Keratinocyte (primary cell): Measurements from ENCODE around the gene TBC1D4. TPM values are rescaled to one million over a fixed set of nuclear protein-coding genes. Genes with fewer than 3 reads are reported as not detected.

Source experiments
- DNase-seq: peaks from one replicate; pipeline ENCODE4 v3.0.0-alpha.2; 2011; ENCODE audit warnings: low read depth, missing footprints, low spot score
- FAIRE-seq: peaks from 2 replicates; lab custom pipeline; 2011; peaks lifted over from hg19 to GRCh38; lab: Jason Lieb, UNC
- H2AFZ ChIP-seq: 2 replicates; pipeline ENCODE4 v1.6.0; 2012; ENCODE audit warnings: low read length, control low read depth, inconsistent platforms; ENCODE audit not compliant: control insufficient read depth
- H3K27ac ChIP-seq: 2 replicates; pipeline ENCODE4 v1.5.1; 2011; ENCODE audit warnings: low read length; ENCODE audit not compliant: control insufficient read depth, insufficient read depth
- H3K27me3 ChIP-seq: 3 replicates; pipeline ENCODE4 v1.6.0; 2011; ENCODE audit warnings: low read length; ENCODE audit not compliant: control insufficient read depth, insufficient read depth; ENCODE audit errors: extremely low read depth
- H3K36me3 ChIP-seq, 2 experiments: 2 replicates in 1 of 2; 3 replicates in 1 of 2; pipeline ENCODE4 v1.5.1; 2011; ENCODE audit warnings: low read length in 2 of 2, mild to moderate bottlenecking in 1 of 2; ENCODE audit not compliant: control insufficient read depth in 2 of 2, insufficient read depth in 2 of 2; ENCODE audit errors: extremely low read depth in 1 of 2
- H3K4me1 ChIP-seq: 3 replicates; pipeline ENCODE4 v1.5.1; 2011; ENCODE audit warnings: low read length; ENCODE audit not compliant: control insufficient read depth, insufficient read depth; ENCODE audit errors: extremely low read depth
- H3K4me2 ChIP-seq: 3 replicates; pipeline ENCODE4 v1.6.0; 2011; ENCODE audit warnings: low read depth, low read length; ENCODE audit not compliant: control insufficient read depth, insufficient read depth; ENCODE audit errors: extremely low read depth
- H3K4me3 ChIP-seq, 3 experiments: fragments of 200-600 bp in 1 of 3; sonication (generic) in 1 of 3; 2 replicates in 2 of 3; 3 replicates in 1 of 3; pipeline ENCODE4 v1.5.1; 2011 to 2016; ENCODE audit warnings: low read length in 3 of 3, mild to moderate bottlenecking in 3 of 3, control low read depth in 2 of 3, inconsistent platforms in 1 of 3, low read depth in 1 of 3, mixed read lengths in 1 of 3, mixed run types in 1 of 3, moderate library complexity in 1 of 3; ENCODE audit not compliant: control insufficient read depth in 2 of 3, insufficient read depth in 2 of 3; ENCODE audit errors: extremely low read depth in 1 of 3
- H3K79me2 ChIP-seq: 2 replicates; pipeline ENCODE4 v1.6.0; 2012; ENCODE audit warnings: low read length; ENCODE audit not compliant: control insufficient read depth, insufficient read depth
- H3K9ac ChIP-seq: 3 replicates; pipeline ENCODE4 v1.6.0; 2011; ENCODE audit warnings: low read length; ENCODE audit not compliant: control insufficient read depth, insufficient read depth; ENCODE audit errors: extremely low read depth
- H3K9me1 ChIP-seq: 3 replicates; pipeline ENCODE4 v1.6.0; 2011; ENCODE audit warnings: low read length; ENCODE audit not compliant: control insufficient read depth, insufficient read depth; ENCODE audit errors: extremely low read depth
- H3K9me3 ChIP-seq: 2 replicates; pipeline ENCODE4 v1.5.1; 2012; ENCODE audit warnings: low read depth, low read length; ENCODE audit not compliant: control insufficient read depth
- H4K20me1 ChIP-seq: 3 replicates; pipeline ENCODE4 v1.6.0; 2011; ENCODE audit warnings: low read length; ENCODE audit not compliant: control insufficient read depth, insufficient read depth; ENCODE audit errors: extremely low read depth
- CTCF ChIP-seq, 3 experiments: IDR thresholded peaks in 1 of 3; conservative IDR thresholded peaks in 1 of 3; optimal IDR thresholded peaks in 1 of 3; 2 replicates in 2 of 3; 3 replicates in 1 of 3; pipeline versions ENCODE3 to v1.5.1; 2011; ENCODE audit warnings: low read length in 3 of 3, mild to moderate bottlenecking in 3 of 3, moderate library complexity in 2 of 3, control low read depth in 1 of 3, inconsistent platforms in 1 of 3; ENCODE audit not compliant: insufficient read depth in 2 of 3; ENCODE audit errors: extremely low read depth in 1 of 3
- EZH2 ChIP-seq: IDR thresholded peaks from one replicate; pipeline ENCODE4 v1.6.1; 2012; ENCODE audit warnings: inconsistent platforms, mild to moderate bottlenecking, low read length, moderate library complexity
- dilution Hi-C: fragments of 300-500 bp; cut with MboI; formaldehyde crosslinking; loops from one replicate; pipeline ENCODE4 v1.7.0; 2020; ENCODE audit warnings: low sequenced_read_pairs; ENCODE audit not compliant: extremely low pct_ligation_motif_present
- polyA plus RNA-seq, 5 experiments: library from polyadenylated mRNA; depleted of rRNA in 3 of 5; stranded (reverse) in 3 of 5; stranded (forward) in 1 of 5; unstranded in 1 of 5; fragments of >200 nt; gene quantifications; 1 replicate in 1 of 5; 2 replicates in 3 of 5; 3 replicates in 1 of 5; pipeline versions ENCODE4 v1.2.1 to v1.2.3, GENCODE V29; 2011 to 2012; ENCODE audit warnings: missing spikeins in 2 of 5, low read depth in 1 of 5, low replicate concordance in 1 of 5

The TBC1D4 gene
- polyA plus RNA-seq, 1 donor (not counting 4 experiments of a cell fraction or from before 2014, with no cell fraction given) = 14.2 TPM

GRCh38 chr13:75333103-75333502 lies 148.9 kb downstream of the TBC1D4 start:
- no peak overlapping the region for H3K27ac ChIP-seq
- no peaks in the 10 kb centered on the region for H3K27me3 ChIP-seq
- H3K4me1 ChIP-seq = peaks cover 18% of the 10 kb centered on the region
- H2AFZ ChIP-seq = no peak overlapping the region
- no peak for FAIRE-seq
- no peaks in the 10 kb centered on the region for H3K9me1 ChIP-seq
- H3K36me3 ChIP-seq = peaks cover 0 to 2% of the 10 kb centered on the region in 2 experiments
- H3K9ac ChIP-seq = no peak overlapping the region
- H3K4me2 ChIP-seq = no peak overlapping the region
- TF ChIP-seq EZH2 (no peak), CTCF (optimal IDR thresholded peaks at IDR 0.05 in 1 of 3, IDR thresholded peaks at IDR 0.05 in 1 of 3, conservative IDR thresholded peaks at IDR 0.05 in 1 of 3; ENCODE audit: extremely low read depth in 1 of 3, insufficient read depth in 2 of 3, low read length in 3 of 3) (no peak)
- dilution Hi-C loops = no loop called here
- no peak for DNase-seq
- no peaks in the 10 kb centered on the region for H4K20me1 ChIP-seq
- no peak overlapping the region for H3K4me3 ChIP-seq
- H3K79me2 ChIP-seq = no peaks in the 10 kb centered on the region
- H3K9me3 ChIP-seq = no peaks in the 10 kb centered on the region

DNA sequence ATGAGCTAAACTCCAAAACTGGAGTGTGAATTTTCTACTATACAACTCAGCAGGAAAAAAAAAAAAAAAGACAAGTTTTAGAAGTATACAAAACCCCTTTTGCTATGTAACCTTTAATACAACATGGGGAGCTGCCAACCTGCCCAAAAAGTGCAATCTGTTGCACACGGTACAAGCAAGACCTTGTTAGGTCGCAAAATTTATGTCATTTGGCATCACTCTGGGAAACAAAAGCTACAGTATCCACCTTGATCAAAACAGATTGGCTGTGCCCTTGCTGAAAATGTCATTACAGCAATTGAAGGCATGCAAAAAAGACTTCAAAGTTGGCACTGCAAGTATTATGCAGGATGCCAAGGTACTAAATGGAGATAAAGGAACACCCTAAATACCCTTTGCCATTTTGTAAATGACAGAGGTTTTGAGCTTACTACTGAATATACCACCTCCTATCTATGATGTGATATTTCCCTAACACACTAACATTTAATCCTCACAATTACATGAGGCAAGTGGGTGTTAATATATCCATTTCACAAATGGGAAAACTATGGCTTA lies 150.1 kb downstream of the TBC1D4 start:
- no peak for TF ChIP-seq CTCF (optimal IDR thresholded peaks at IDR 0.05 in 1 of 3, IDR thresholded peaks at IDR 0.05 in 1 of 3, conservative IDR thresholded peaks at IDR 0.05 in 1 of 3; ENCODE audit: extremely low read depth in 1 of 3, insufficient read depth in 2 of 3, low read length in 3 of 3)
- no peak for TF ChIP-seq EZH2
- dilution Hi-C loops = no loop called here
- FAIRE-seq (no peak), DNase-seq (no peak)
- no peaks in the 10 kb centered on the region for H3K27me3 ChIP-seq
- peaks cover 20% of the 10 kb centered on the region for H3K4me1 ChIP-seq
- H3K36me3 ChIP-seq = peaks cover 0 to 2% of the 10 kb centered on the region in 2 experiments
- H4K20me1 ChIP-seq = no peaks in the 10 kb centered on the region
- H3K79me2 ChIP-seq = no peaks in the 10 kb centered on the region
- no peak overlapping the region for H2AFZ ChIP-seq
- no peaks in the 10 kb centered on the region for H3K9me1 ChIP-seq
- H3K9me3 ChIP-seq = no peaks in the 10 kb centered on the region
- H3K4me3 ChIP-seq = no peak overlapping the region
- no peak overlapping the region for H3K9ac ChIP-seq
- H3K4me2 ChIP-seq = no peak overlapping the region
- H3K27ac ChIP-seq = no peak overlapping the region
